Stimulated activated CD4-positive, alpha-beta T cell treated with anti-CD3 and anti-CD28 coated beads, Interleukin-4, amount 100 ng/mL, for 4 hours (primary cell): ENCODE measurements around the gene DNM1L.
"Not testable (repeated sequence)": the region's sequence is repeated elsewhere in the genome, so short reads cannot be mapped to it uniquely, and the experiment has no call there.

Experiments used
- DNase-seq, 2 experiments: peaks; one replicate each; pipeline ENCODE4 v3.0.0-alpha.2; 2020

The DNM1L gene

DNA sequence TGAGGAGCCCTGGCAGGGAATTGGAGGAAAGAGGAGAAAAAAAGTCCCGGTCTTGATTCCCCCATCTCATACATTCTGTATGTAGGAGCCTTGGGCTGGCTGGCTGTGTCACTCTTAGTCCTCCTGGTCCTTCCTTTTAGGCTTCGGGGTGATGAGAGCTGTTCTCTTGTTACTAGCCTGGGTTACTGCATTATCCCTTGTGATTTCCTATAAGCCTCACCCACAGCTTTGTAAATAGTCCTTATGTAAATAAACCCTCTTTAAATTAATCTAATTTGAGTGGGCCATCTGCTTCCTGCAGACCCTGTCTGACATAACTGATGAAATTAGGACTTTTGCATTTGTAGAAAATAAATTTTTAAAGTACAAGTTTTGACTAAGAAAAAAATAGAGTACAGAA, 19.2 kb downstream of the DNM1L start:
- no peak for DNase-seq

DNA sequence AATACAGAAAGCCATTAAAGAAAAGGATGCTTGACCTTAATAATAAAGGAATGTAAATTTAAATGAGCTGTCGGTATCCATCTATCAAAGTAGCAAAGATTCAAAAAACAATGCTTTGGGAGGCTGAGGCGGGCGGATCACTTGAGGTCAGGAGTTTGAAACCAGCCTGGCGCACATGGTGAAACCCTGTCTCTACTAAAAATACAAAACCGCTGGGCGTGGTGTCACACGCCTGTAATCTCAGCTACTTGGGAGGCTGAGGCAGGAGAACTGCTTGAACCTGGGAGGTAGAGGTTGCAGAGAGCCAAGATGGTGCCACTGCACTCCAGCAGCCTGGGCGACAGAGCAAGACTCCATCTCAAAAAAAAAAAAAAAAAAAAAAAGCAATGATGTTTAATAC, 20.3 kb downstream of the DNM1L start:
- DNase-seq: not testable (repeated sequence)

DNA sequence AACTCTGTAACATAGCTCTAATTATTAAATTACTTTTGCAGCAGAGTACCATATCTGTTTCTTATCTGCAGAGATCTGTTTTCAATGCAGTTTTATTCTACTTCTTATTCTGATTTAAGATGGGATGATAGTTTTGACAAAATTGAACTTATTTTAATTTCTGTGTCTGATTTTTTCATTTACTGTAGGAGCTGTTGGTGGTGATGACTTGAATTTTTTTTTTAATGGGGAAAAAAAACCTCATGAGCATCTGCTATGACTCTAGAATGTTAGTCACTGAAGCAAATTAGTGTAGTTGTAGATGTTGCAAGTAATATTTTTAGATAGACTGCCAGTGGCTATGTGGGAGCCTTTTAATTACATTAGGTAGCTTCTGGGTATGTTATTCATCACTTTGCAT, 23.4 kb downstream of the DNM1L start:
- no peak for DNase-seq

DNA sequence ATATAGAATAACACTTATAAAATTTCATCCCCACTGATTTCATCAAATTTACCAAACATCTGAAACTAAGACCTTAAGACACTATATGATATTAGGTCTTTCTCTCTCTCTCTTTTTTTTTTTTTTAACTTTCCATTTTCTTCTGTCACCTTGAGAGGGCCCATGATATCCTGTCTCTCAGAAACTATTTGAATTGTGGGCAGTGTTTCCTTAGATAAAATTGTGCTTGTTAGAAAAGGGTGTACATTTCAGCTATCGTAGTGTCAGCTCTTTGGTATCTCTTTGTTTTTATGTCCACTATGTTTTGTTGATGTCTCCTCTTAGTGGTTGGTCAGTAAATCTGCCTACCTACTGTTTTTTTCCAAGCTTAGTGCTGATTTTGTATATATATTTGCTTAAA, 23.8 kb downstream of the DNM1L start:
- DNase-seq: no peak

DNA sequence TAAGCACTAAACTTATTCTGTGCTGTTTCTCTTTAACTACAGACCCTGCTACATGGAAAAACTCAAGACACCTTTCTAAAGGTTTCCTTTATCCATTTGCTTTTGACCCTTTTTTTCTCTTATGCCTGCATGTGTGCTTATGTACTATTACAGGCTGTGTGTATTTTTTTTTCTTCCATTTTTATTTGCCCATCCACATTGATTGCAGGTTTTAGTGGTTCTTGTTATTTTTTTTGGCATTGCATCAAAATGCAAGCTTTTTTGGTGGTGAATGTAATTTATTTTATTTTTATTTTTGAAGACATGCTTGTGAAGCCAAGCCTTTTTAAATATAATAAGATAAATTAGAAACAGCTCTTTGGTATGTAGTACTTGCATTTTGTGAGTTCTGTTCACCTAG, 26.7 kb downstream of the DNM1L start:
- no peak for DNase-seq

DNA sequence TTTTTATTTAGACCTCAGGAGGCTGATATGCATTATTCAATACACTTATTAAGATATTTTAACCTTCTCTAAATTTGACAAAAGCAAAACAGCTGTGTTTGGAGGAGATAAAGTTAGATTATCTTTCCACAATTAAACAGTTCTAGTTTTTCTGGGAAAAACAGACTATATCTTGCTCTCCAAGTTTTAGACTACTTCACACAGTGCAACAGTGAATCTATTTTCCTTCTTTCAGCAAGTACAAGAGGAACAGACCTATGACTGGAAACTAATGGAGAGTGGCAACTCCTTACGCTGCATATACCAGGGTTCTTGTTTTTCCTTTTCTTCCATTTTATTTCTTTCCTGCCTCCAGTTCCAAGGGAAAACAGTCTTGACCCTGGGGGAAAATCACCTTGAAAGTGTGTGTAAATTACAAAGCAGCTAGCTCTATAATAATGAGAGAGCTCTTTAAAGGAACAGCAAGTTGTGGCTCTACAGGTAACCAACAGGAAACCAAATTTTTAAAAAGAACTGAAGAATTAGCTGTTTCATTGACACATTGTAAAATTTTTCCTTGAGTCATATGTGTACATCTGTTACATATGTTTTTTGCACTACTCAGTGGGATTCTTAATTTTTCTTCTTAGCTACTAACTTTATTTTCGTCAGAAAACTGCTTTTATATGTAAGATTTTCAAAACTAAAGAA, 27.4 kb downstream of the DNM1L start:
- no peak for DNase-seq

DNA sequence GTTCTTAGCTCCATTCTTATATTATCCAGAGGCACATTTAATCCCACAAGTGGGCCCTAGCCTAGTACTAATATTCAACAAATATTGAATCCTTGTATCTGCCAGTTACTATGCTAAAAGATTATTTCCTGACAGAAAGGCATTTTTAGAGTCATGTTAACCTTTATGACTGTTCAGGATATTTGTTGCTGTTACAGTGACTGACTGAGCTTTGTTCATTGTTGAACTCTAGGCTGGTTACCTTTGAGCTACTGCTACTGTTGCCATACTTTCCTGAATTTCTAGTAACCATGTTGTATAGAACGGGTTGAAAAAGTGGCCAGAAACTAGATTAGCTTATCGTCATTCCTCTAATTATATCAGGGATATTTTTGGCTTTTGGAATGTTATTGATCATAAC, 29.8 kb downstream of the DNM1L start:
- DNase-seq: no peak

DNA sequence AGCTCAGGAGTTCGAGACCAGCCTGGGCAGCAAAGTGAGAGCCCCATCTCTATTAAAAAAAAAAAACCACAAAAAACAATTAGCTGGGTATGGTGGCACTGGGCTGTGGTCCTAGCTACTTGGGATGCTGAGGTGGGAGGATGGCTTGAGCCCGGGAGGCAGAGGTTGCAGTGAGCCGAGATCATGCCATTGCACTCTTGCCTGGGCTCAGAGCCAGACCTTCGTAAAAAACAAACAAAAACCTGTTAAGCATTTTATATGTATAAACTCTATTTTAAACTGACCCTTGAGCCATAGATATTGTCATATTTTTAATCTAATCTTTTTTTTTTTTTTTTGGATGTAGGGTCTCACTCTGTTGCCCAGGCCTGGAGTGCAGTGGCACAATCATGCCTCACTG, 35.7 kb downstream of the DNM1L start:
- no peak for DNase-seq

DNA sequence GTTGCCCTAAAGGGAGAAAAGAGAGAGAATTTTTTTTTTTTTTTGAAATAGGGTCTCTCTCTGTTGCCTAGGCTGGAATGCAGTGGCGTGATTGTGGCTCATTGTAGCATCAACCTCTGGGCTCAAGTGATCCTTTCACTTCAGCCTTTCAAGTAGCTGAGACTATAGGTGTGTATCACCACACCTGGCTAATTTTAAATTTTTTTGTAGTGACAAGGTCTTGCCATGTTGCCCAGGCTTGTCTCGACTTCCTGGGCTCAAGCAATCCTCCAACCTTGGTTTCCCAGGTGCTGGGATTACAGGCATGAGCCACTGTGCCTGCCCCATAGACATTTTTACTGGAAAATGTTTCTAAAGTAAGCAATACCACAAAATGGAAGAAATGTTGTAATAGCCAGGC, 39.8 kb downstream of the DNM1L start:
- DNase-seq: no peak

DNA sequence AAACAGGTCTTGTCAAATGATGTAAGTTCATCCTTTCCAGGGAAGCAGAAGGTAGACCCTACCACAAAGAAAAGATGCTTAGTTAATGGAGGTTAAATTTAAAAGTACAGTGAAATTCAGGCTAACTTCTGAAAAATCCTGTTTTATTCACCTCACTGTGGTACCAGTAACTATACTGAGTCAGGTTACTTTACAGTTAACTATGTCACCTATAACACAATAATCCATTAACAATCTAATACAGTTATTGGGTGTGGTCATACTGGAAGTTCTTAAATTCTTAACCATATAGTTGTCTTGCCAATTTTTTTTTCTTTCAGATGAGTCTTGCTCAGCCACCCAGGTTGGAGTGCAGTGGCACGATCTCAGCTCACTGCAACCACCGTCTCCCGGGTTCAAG, 46.2 kb downstream of the DNM1L start:
- not testable (repeated sequence) for DNase-seq

DNA sequence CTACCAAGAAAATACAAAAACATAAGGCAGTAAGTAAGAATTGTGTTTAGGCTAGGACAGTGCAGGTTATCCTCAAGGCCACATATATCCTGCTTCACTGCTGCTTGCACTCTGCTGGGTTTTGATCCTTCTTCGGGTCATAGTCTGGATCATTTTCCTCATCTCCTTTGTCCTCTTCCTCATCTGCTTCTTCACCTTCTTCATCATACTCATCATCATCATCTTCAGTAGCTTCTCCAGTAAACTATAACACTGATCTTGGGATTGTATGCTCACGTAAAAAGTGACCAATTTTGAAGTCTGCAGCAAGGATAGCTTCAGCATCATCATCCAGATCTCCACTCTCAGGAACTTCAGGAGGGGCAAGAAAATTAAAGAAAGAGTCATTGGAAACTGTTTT, 47.2 kb downstream of the DNM1L start:
- no peak for DNase-seq

DNA sequence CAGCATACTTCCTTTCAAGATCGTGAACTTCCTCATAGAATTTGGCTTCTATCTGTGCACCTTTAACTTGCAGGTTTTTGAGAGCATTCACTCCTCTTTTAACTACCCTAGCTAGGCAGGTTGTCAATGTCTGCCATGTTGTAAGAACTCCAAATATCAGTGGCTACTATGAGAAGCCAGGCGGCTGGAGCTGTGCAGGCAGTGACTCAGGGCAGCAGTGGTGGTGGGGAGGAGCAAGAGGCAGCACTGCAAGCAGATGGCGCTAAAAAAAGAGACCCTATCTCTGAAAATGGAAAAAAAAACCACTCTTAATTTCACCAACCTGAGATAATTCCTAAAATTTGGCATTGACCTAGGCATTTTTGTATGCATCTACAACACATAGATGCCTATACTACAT, 48.1 kb downstream of the DNM1L start:
- DNase-seq: no peak

DNA sequence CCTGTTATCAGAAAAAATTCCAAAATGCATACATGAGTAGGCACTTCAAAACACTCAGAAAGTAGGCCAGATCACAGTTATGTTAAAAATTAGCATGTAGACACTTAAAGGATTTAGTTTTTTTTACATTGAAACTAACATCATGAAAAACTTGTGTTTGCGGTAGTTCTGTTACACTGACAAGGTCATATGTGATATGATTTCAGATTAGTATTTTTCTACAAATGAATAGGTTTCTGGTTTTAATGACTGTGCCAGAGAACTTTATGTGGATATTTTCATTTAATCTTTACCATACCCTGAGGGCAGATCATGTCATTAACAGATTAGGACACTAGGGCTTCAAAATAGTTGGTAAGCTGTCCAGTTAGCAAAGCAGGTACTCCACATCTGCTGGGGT, 55.9 kb downstream of the DNM1L start:
- no peak for DNase-seq

DNA sequence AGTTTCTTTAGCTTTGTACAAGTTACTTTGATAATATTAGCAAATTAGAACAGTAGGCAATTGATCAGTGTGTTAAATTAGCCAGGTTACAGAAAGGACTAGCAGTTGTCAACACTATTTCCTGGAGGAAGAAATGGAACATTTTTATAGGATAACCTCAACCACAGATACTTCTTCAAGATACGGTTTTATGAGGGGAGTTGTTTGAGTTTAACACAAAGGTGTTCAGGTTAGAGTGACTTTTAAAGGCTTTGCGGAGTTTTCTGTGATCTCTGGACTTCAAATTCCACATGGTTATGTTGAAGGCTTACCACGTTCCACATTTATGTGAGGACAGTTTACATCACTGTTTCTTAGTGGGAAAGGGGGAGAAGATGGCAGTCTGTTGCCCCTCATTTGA, 57.3 kb downstream of the DNM1L start:
- DNase-seq: no peak

DNA sequence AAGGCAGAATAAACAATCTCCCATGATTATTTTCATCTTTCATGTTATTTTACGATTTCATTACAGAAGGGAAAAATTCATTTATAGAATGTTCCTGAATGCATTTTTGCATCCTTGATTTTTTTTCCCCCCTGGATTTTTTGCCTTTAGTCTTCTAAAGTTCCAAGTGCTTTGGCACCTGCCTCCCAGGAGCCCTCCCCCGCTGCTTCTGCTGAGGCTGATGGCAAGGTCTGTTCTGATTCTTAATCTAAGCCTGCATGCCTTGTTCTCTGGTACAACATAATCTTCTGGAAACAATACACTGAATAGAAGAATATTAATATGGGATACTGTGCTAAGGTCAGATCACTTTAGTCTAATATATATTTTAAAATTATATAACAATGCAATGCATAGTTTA, 58.6 kb downstream of the DNM1L start:
- no peak for DNase-seq

DNA sequence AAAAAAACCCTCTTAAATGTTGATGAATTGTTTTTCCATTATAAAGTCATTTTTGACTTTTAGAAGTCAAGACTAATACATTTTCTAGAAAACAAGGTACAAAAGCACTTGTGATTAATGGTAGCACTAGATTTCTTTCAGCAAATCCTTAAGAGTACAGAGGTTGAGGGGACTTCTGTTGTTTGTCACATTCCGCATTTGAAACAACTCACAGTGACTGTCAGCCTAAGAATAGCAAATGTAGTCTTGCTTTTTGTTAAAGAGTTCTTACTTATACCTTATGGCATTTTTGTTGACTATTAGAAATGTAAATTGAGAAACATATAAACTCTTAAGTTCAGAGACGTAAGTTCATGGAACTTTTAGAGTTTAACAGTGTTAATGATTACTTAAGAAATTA, 60.2 kb downstream of the DNM1L start:
- DNase-seq: no peak

DNA sequence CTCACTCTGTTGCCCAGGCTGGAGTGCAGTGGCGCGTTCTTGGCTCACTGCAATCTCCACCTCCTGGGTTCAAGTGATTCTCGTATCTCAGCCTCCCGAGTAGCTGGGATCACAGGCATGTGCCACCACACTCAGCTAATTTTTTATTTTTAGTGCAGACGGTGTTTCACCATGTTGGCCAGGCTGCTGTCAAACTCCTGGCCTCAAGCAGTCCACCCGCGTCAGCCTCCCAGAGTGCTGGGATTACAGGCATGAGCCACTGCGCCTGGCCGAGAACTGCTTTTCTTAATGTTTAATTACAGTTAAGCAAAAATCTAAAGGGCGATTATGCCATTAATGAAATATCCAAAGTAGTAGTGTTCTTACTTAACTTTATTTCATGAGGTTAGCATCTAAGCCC, 63.0 kb downstream of the DNM1L start:
- DNase-seq: no peak

DNA sequence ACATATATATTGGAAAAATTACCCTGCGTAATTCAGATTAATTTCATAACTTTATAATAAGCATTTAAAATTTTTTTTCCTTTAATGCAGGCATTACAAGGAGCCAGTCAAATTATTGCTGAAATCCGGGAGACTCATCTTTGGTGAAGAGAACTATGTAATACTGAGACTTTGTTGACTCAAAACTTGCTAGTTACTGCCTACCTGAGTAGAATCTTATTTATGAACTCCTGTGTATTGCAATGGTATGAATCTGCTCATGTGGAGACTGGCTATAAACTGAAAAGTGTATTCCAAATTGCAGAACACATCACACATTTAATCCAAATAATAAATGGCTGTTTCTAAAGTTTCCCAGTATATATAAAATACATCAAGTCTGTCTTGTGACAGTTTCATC, 64.2 kb downstream of the DNM1L start:
- no peak for DNase-seq

DNA sequence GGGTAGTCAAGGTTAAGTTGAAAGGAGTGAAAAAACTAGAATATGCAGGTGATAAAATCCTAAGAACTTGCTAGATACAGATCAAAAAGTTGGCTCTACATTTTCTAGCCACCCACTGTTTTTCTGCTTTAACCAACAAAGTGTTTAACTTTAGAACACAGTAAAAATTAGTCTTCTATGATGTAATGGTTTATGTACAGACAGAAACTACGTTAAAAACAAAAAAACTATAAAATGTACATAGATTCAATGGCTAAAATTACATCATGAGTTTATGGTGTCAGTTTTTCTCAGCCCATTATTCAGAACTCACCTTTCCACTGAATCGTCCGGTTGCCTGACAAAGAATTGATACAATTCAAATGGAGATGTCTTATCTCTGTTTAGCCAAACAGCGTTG, 74.5 kb downstream of the DNM1L start:
- DNase-seq: no peak

DNA sequence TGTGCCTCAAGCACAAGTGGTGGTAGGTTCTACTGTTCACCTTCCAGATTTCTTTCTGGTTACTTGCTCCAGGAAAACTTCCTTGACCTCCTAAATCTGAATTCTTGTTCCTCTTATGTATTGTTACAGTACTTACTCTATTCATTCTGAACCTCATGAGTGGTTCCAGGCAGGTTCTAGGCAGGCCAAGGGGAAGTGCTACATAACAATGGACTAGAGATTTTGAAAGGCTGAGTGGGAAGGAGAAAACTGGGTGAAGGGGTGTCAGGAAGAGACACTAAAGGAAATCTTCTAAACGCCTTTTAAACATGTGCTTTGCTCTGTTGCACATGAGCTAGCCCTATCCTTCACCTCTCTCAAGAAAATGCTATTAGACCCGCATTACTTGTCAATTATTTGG, 75.0 kb downstream of the DNM1L start:
- DNase-seq: no peak

DNA sequence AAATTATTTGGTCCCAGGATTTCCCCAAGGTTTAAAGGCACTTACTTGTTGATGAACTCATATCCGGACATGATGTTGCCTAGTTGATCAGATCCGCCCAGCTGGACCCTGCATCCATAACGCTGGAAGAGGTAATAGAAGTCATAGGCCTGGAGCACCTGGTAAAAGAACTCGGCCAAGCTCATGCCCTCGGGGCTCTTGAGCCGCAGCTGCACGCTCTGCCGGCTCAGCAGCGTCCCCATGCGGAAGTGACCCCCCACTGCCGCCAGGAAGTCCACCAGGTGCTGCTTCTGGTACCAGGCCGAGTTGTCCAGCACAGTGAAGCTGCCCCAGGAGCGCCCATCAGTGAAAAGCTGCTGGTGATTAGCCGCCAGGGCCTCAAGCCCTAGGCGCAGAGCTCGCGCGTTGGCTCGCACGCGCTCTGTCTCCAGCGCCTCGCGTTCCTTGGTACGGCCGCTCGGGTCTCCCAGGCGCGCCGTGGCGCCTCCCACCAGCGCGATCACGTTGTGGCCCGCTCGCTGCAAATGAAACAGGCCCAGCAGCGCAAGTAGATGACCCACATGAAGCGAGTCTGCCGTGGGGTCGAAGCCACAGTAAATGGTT, 76.1 kb downstream of the DNM1L start:
- peak; percentile 60 to 68 for DNase-seq

DNA sequence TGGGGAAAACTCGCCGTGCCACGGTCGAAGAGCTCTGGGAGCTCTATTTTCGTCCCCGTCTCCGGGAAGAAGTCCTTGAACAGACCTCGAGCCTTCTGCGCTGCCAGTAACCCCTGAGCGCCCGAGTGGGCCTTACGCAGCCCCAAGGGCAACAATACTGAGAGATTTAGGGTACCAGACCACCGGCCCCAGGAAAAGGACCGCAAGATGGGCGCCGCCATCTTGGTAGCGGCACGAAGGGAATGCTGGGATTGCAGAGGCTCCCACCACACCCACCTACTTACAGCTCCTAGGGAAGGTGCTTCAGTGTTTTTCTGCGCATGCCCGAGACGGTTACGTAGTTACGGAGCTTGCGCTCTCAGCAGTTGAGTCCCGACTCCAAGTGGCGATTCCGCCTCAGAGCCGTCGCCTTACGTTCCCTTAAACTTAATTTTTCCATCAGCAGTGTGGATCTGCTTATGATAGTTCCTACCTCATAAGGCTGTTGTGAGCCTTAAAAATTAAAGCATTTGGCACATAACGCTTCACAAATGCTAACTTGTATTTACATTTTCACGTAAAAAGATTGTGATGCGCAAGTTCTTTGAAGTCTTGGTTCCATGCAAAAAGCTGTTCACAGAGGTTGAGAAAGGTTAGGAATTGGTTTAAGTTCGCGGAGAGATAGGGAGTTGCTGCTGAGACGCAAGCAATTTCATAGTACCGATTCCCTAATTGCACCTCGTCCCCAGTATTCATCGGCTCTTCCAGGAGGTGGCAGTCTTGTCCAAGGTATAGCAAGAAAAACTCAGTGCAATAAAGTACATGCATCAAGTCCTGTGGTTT, 76.8 kb downstream of the DNM1L start, which contains the start of gene YARS2:
TSS of gene YARS2 (minus strand) at position 244 of the 822 bp plus-strand sequence. CDS start at position 221, 23 bp downstream.
- DNase-seq: peak; percentile 79 to 91

DNA sequence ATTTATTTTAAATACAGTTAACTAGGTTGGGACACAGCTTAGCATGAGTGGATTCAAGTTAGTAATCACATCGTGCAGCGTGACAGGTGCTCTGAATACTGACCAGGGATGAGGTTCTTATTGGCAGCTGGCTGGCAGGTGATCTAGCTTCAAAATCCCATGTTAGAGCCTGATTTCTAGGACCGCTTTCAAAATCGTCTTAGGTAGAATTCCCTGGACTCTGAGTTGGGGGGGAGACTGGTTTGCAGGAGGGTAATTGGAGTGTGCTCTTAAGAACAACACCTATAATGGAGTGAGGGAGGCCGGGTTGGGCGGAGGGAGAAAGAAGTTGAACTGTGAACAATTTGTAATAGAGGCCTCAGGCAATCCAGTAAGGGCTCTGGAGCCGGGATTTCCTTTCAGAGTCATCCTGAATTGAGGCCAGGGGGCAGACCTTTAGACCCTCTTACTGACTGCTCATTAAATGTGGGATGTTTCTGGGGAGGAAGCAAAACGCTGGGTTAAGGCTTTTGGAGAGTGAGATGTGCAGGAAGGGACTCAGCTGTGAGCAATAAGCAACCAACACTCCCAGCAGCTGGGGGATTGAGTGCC, 77.5 kb downstream of the DNM1L start:
- no peak for DNase-seq

DNA sequence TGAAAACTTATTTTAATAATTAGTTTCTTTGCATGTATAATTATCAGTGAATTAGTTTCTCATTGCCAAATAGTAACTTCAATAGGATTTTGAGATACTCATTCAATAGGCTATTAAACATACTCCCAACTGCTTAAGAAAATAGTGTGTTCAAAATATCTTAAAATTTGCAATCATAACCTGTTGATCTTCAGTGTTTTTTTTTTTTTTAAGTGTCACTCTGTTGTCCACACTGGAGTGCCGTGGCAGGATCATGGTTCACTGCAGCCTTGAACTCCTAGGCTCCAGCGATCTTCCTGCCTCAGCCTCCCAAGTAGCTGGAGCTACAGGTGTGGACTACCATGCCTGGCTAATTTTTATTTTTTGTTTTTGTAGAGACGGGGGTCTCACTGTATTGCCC, 78.1 kb downstream of the DNM1L start:
- no peak for DNase-seq
